Measurements from ENCODE around the gene KCNN3. TPM values are rescaled to one million over a fixed set of nuclear protein-coding genes. Genes with fewer than 3 reads are reported as not detected.

The KCNN3 gene
- total and polyA plus RNA-seq, 2 of the 8 experiments (the other 6 are each of a cell fraction or from before 2014, with no cell fraction given): 2.8 to 3.7 TPM

GRCh38 chr1:154856544-154856943, 13.5 kb downstream of the KCNN3 start:
- no peaks in the 10 kb centered on the region for H3K79me1 ChIP-seq (ENCODE audit: low read depth, low read length)
- no peaks in the 10 kb centered on the region for H3K36me3 ChIP-seq (ENCODE audit: control insufficient read depth in 2 of 4, insufficient read depth in 4 of 4, low read length in 3 of 4)
- H2BK120ac ChIP-seq (replicated peaks; ENCODE audit: low read depth, low read length): no peak overlapping the region
- H3K27ac ChIP-seq (ENCODE audit: low read depth, low read length): no peak overlapping the region
- H4K91ac ChIP-seq (replicated peaks; ENCODE audit: insufficient read length, low read length): no peak overlapping the region
- H2AK5ac ChIP-seq (ENCODE audit: low read depth, low read length): no peak overlapping the region
- H3K4ac ChIP-seq (replicated peaks; ENCODE audit: insufficient read length, low read depth, low read length): no peak overlapping the region
- no peaks in the 10 kb centered on the region for H4K20me1 ChIP-seq (replicated peaks in 1 of 2; ENCODE audit: control insufficient read depth in 1 of 2, insufficient read depth in 2 of 2, low read length in 2 of 2)
- no peak overlapping the region for H4K5ac ChIP-seq (ENCODE audit: insufficient read length, low read depth, low read length)
- H3K9me3 ChIP-seq (ENCODE audit: insufficient read depth in 2 of 2, low read depth in 1 of 2, low read length in 1 of 2): no peaks in the 10 kb centered on the region
- H3K4me2 ChIP-seq (ENCODE audit: insufficient read depth in 1 of 2, low read depth in 2 of 2, low read length in 2 of 2): no peak overlapping the region
- H2AFZ ChIP-seq (ENCODE audit: low read length): no peak overlapping the region
- H3K23ac ChIP-seq (ENCODE audit: insufficient read length): no peak overlapping the region
- no peaks in the 10 kb centered on the region for H3K23me2 ChIP-seq (ENCODE audit: low read depth, low read length)
- H3K4me3 ChIP-seq (ENCODE audit: extremely low read depth in 1 of 4, insufficient read depth in 2 of 4, low read depth in 3 of 4, low read length in 4 of 4): no peak overlapping the region
- H3K4me1 ChIP-seq (replicated peaks in 1 of 4; ENCODE audit: control insufficient read depth in 3 of 4, insufficient read depth in 4 of 4, low read length in 3 of 4): no peaks in the 10 kb centered on the region
- no peak overlapping the region for H3K9ac ChIP-seq (replicated peaks in 1 of 4; ENCODE audit: extremely low read depth in 1 of 4, low read depth in 3 of 4, low read length in 3 of 4)
- ChIA-PET POLR2A (ENCODE audit: partially characterized antibody) (interaction anchor here (0.9 to 1.8 kb wide), 2 partner anchors 9 to 11 kb away, joined by 3 to 8 read pairs; no protein-coding TSS in a partner anchor), CTCF (ENCODE audit: partially characterized antibody) (interaction anchor here (0.7 to 7.0 kb wide), 21 partner anchors 9 to 284 kb away, joined by 3 to 80 read pairs (median 4); partner anchors contain the start of gene KCNN3)
- no peak overlapping the region for H3K18ac ChIP-seq (ENCODE audit: extremely low read depth, low read length)
- H3K79me2 ChIP-seq (ENCODE audit: control insufficient read depth in 1 of 2, insufficient read depth in 2 of 2, low read length in 2 of 2): no peaks in the 10 kb centered on the region
- 83% methylated on average over 3 of the region's 3 CpGs; no CpG with 5 or more reads in 1 of the 2 experiments for WGBS, 2 experiments (ENCODE audit: extremely low coverage in 1 of 2, insufficient coverage in 1 of 2, insufficient read length in 1 of 2, insufficient replicate concordance in 2 of 2, low coverage in 1 of 2, low lambda C conversion rate in 2 of 2, missing lambda C conversion rate in 1 of 2)
- FAIRE-seq: no peak
- H2BK15ac ChIP-seq (ENCODE audit: low read length): no peak overlapping the region
- H3K56ac ChIP-seq (replicated peaks; ENCODE audit: insufficient read length, low read depth, low read length): no peak overlapping the region
- H2BK12ac ChIP-seq (ENCODE audit: low read depth, low read length): 0 out of 2 replicates have a peak overlapping the region, but pooled peaks have one; percentile 55
- H2BK20ac ChIP-seq (ENCODE audit: low read length): peak overlapping the region; percentile 52; the same call in 1 of the 2 replicates
- no peak overlapping the region for H4K8ac ChIP-seq (ENCODE audit: extremely low read depth, insufficient read depth, low read length)
- no peak for DNase-seq (ENCODE audit: low read depth in 1 of 2, low spot score in 2 of 2)
- no peak overlapping the region for H2BK5ac ChIP-seq (ENCODE audit: low read depth, low read length)
- no peak overlapping the region for H3K14ac ChIP-seq (ENCODE audit: insufficient read length)
- no peaks in the 10 kb centered on the region; a peak in 1 of 7 replicates for H3K27me3 ChIP-seq (replicated peaks in 1 of 4; ENCODE audit: control insufficient read depth in 3 of 4, extremely low read depth in 1 of 4, insufficient read depth in 3 of 4, low read length in 3 of 4)
- TF ChIP-seq ZNF274 (IDR thresholded peaks at IDR 0.05; ENCODE audit: borderline replicate concordance, extremely low read depth, low read length): no peak
- TF ChIP-seq SIN3A (conservative IDR thresholded peaks at IDR 0.05 in 1 of 2, IDR thresholded peaks at IDR 0.05 in 1 of 2; ENCODE audit: low read depth in 1 of 2, low read length in 2 of 2): no peak
- TF ChIP-seq ATF3 (IDR thresholded peaks at IDR 0.05; ENCODE audit: insufficient read depth, low read depth, low read length): no peak
- TF ChIP-seq ATF2 (IDR thresholded peaks at IDR 0.05; ENCODE audit: low read length): no peak
- no peak for TF ChIP-seq CREB1 (IDR thresholded peaks at IDR 0.05)
- no peak for TF ChIP-seq SP2 (IDR thresholded peaks at IDR 0.05; ENCODE audit: low read length)
- no peak for TF ChIP-seq TCF12 (IDR thresholded peaks at IDR 0.05; ENCODE audit: low read depth, low read length)
- TF ChIP-seq PHF8 (conservative IDR thresholded peaks at IDR 0.05; ENCODE audit: low read depth, low read length): no peak
- no peak for TF ChIP-seq HDAC2 (IDR thresholded peaks at IDR 0.05; ENCODE audit: borderline replicate concordance in 1 of 2, low read depth in 2 of 2, low read length in 2 of 2)
- no peak for TF ChIP-seq TAF1 (IDR thresholded peaks at IDR 0.05; ENCODE audit: low read depth, low read length)
- TF ChIP-seq RBBP5 (IDR thresholded peaks at IDR 0.05; ENCODE audit: borderline replicate concordance, low read depth, low read length): no peak
